ENCODE measurements around the gene ABCB11.

DNA sequence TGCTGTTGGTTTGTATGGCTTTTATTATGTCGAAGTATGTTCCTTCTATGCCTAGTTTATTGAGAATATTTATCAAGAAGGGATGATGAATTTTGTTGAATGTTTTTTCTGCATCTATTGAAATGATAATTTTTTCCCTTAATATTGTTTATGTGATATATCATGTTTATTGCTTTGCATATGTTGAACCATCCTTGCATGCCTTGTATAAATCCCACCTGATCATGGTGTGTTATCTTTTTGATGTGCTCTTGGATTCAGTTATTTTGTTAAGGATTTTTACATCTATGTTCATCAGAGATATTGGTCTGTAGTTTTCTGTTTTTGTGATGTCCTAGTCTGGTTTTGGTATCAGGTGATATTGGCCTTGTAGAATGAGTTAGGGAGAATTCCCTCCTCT is 79.3 kb downstream of the ABCB11 start:
- TF ChIP-seq CTCF (IDR thresholded peaks at IDR 0.05 in 2 of 3, conservative IDR thresholded peaks at IDR 0.05 in 1 of 3; ENCODE audit: insufficient read depth in 2 of 3, low read depth in 1 of 3, low read length in 3 of 3) (no peak), JUN (IDR thresholded peaks at IDR 0.05; ENCODE audit: borderline replicate concordance, low read depth, low read length) (no peak), JUN (CRISPR knock-in tag; IDR thresholded peaks at IDR 0.05; ENCODE audit: borderline replicate concordance) (no peak), HNRNPL (IDR thresholded peaks at IDR 0.05; ENCODE audit: low read depth, low read length) (no peak), BMI1 (IDR thresholded peaks at IDR 0.05; ENCODE audit: low read length) (no peak), ZKSCAN1 (IDR thresholded peaks at IDR 0.05; ENCODE audit: low read depth, low read length) (no peak), RBFOX2 (IDR thresholded peaks at IDR 0.05; ENCODE audit: low read depth, low read length) (no peak), EZH2 (IDR thresholded peaks at IDR 0.05; ENCODE audit: borderline replicate concordance, low read depth, low read length) (no peak), CEBPB (tag; IDR thresholded peaks at IDR 0.05) (no peak), SP1 (CRISPR knock-in tag; IDR thresholded peaks at IDR 0.05) (no peak), NR2C1 (IDR thresholded peaks at IDR 0.05) (no peak), NR2C1 (tag; IDR thresholded peaks at IDR 0.05) (no peak), ETV6 (IDR thresholded peaks at IDR 0.05; ENCODE audit: borderline replicate concordance in 1 of 2, low read depth in 2 of 2, low read length in 1 of 2) (no peak), ETV6 (CRISPR knock-in tag; IDR thresholded peaks at IDR 0.05; ENCODE audit: borderline replicate concordance) (no peak)
- TF ChIP-seq, protein P1, sequence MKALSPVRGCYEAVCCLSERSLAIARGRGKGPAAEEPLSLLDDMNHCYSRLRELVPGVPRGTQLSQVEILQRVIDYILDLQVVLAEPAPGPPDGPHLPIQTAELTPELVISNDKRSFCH (CRISPR knock-in tag; IDR thresholded peaks at IDR 0.05) = no peak
- TF ChIP-seq, protein P1 (tag; IDR thresholded peaks at IDR 0.05) = no peak
- TF ChIP-seq, protein P2, sequence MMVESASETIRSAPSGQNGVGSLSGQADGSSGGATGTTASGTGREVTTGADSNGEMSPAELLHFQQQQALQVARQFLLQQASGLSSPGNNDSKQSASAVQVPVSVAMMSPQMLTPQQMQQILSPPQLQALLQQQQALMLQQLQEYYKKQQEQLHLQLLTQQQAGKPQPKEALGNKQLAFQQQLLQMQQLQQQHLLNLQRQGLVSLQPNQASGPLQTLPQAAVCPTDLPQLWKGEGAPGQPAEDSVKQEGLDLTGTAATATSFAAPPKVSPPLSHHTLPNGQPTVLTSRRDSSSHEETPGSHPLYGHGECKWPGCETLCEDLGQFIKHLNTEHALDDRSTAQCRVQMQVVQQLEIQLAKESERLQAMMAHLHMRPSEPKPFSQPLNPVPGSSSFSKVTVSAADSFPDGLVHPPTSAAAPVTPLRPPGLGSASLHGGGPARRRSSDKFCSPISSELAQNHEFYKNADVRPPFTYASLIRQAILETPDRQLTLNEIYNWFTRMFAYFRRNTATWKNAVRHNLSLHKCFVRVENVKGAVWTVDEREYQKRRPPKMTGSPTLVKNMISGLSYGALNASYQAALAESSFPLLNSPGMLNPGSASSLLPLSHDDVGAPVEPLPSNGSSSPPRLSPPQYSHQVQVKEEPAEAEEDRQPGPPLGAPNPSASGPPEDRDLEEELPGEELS (CRISPR knock-in tag; IDR thresholded peaks at IDR 0.05; ENCODE audit: borderline replicate concordance) = no peak
